OCI-LY1 (cell line): Measurements from ENCODE around the gene TDRD10.

ENCODE experiments used
- H2AFZ ChIP-seq: fragments of 200-600 bp; sonication (generic), shearing (Covaris generic); 2 replicates; pipeline ENCODE4 v1.6.0; 2014; ENCODE audit warnings: antibody characterized with exemption, mild to moderate bottlenecking, low read length
- H3F3A ChIP-seq: fragments of 200-600 bp; sonication (generic), shearing (Covaris generic); 2 replicates; pipeline ENCODE4 v1.6.0; 2014; ENCODE audit warnings: mild to moderate bottlenecking, antibody characterized with exemption, low read length, moderate library complexity; ENCODE audit not compliant: insufficient read depth
- H3K27ac ChIP-seq: fragments of 200-600 bp; sonication (generic); 2 replicates; pipeline ENCODE4 v1.5.1; 2014; ENCODE audit warnings: low read length, mixed run types, mild to moderate bottlenecking, low read depth; ENCODE audit not compliant: poor library complexity, severe bottlenecking
- H3K27me3 ChIP-seq: fragments of 200-600 bp; sonication (generic); 2 replicates; pipeline ENCODE4 v1.6.0; 2014; ENCODE audit warnings: antibody characterized with exemption, mild to moderate bottlenecking, low read length, moderate library complexity; ENCODE audit not compliant: insufficient read depth
- H3K36me3 ChIP-seq: fragments of 200-600 bp; sonication (generic); 2 replicates; pipeline ENCODE4 v1.6.1; 2014; ENCODE audit warnings: mild to moderate bottlenecking, antibody characterized with exemption, low read length, moderate library complexity, mixed read lengths; ENCODE audit not compliant: insufficient read depth
- H3K4me1 ChIP-seq: fragments of 200-600 bp; sonication (generic); 2 replicates; pipeline ENCODE4 v1.5.1; 2014; ENCODE audit warnings: mild to moderate bottlenecking, low read length, moderate library complexity; ENCODE audit not compliant: insufficient read depth, severe bottlenecking
- H3K4me2 ChIP-seq: fragments of 200-600 bp; sonication (generic), shearing (Covaris generic); 2 replicates; pipeline ENCODE4 v1.6.1; 2014; ENCODE audit warnings: low read length
- H3K4me3 ChIP-seq: fragments of 200-600 bp; sonication (generic); 2 replicates; pipeline ENCODE4 v1.5.1; 2014; ENCODE audit warnings: low read length, low read depth, mild to moderate bottlenecking, mixed read lengths; ENCODE audit not compliant: poor library complexity, severe bottlenecking
- H3K79me2 ChIP-seq: fragments of 200-600 bp; shearing (Covaris generic); 2 replicates; pipeline ENCODE4 v1.6.1; 2016; ENCODE audit warnings: mixed run types, low read length, mixed read lengths; ENCODE audit not compliant: insufficient read depth
- H3K9ac ChIP-seq: fragments of 200-600 bp; sonication (generic), shearing (Covaris generic); 2 replicates; pipeline ENCODE4 v1.6.1; 2014; ENCODE audit warnings: mild to moderate bottlenecking, low read length, mixed read lengths
- H3K9me2 ChIP-seq: fragments of 200-600 bp; sonication (generic), shearing (Covaris generic); 2 replicates; pipeline ENCODE4 v1.6.1; 2014; ENCODE audit warnings: low read depth, mild to moderate bottlenecking, low read length, mixed read lengths
- H3K9me3 ChIP-seq: fragments of 200-600 bp; shearing (Covaris generic); 2 replicates; pipeline ENCODE4 v1.6.1; 2014; ENCODE audit warnings: low read length, mixed read lengths
- H4K20me1 ChIP-seq: fragments of 200-600 bp; sonication (generic), shearing (Covaris generic); 2 replicates; pipeline ENCODE4 v1.6.0; 2016; ENCODE audit warnings: mild to moderate bottlenecking, low read length; ENCODE audit not compliant: insufficient read depth
- CTCF ChIP-seq: fragments of 200-600 bp; sonication (generic), shearing (Covaris generic); IDR thresholded peaks from 2 replicates; pipeline ENCODE4 v1.5.1; 2017; ENCODE audit warnings: mild to moderate bottlenecking, antibody characterized with exemption, low read length, moderate library complexity, mixed read lengths
- EZH2 ChIP-seq: fragments of 200-600 bp; sonication (generic), shearing (Covaris generic); IDR thresholded peaks from 2 replicates; pipeline ENCODE4 v1.8.0; 2017; ENCODE audit warnings: borderline replicate concordance, mixed run types, mild to moderate bottlenecking, antibody characterized with exemption, low read length, moderate library complexity, mixed read lengths

TDRD10 gene

GRCh38 chr1:154478639-154479038, 23.4 kb upstream of the TDRD10 start:
- Histone ChIP-seq H3K79me2 (no peaks in the 10 kb centered on the region), H3F3A (no peaks in the 10 kb centered on the region), H3K4me3 (no peak overlapping the region), H3K27me3 (no peaks in the 10 kb centered on the region), H3K9me2 (no peaks in the 10 kb centered on the region), H3K9ac (no peak overlapping the region), H2AFZ (no peak overlapping the region), H3K9me3 (no peaks in the 10 kb centered on the region), H4K20me1 (no peaks in the 10 kb centered on the region), H3K36me3 (no peaks in the 10 kb centered on the region), H3K4me1 (no peaks in the 10 kb centered on the region), H3K4me2 (no peak overlapping the region), H3K27ac (no peak overlapping the region)
- TF ChIP-seq EZH2 (no peak), CTCF (peak; percentile 33; the same call in 1 of the 2 replicates)

GRCh38 chr1:154479764-154480421, 22.1 kb upstream of the TDRD10 start:
- H4K20me1 ChIP-seq: no peaks in the 10 kb centered on the region
- H3K4me2 ChIP-seq: no peak overlapping the region
- H3K4me3 ChIP-seq: no peak overlapping the region
- no peaks in the 10 kb centered on the region for H3K9me2 ChIP-seq
- H3K27me3 ChIP-seq: no peaks in the 10 kb centered on the region
- H3K27ac ChIP-seq: no peak overlapping the region
- no peaks in the 10 kb centered on the region for H3K79me2 ChIP-seq
- no peaks in the 10 kb centered on the region for H3K4me1 ChIP-seq
- H3F3A ChIP-seq: no peaks in the 10 kb centered on the region
- TF ChIP-seq CTCF (peak; percentile 93), EZH2 (no peak)
- H3K36me3 ChIP-seq: no peaks in the 10 kb centered on the region
- H3K9me3 ChIP-seq: no peaks in the 10 kb centered on the region
- no peak overlapping the region for H3K9ac ChIP-seq
- no peak overlapping the region for H2AFZ ChIP-seq

GRCh38 chr1:154481053-154481452, 21.0 kb upstream of the TDRD10 start:
- no peak overlapping the region for H2AFZ ChIP-seq
- H3K27ac ChIP-seq: no peak overlapping the region
- H3K4me1 ChIP-seq: no peaks in the 10 kb centered on the region
- no peak for TF ChIP-seq EZH2
- TF ChIP-seq CTCF: peak; percentile 17; the same call in 1 of the 2 replicates
- H3K9me3 ChIP-seq: no peaks in the 10 kb centered on the region
- H3F3A ChIP-seq: no peaks in the 10 kb centered on the region
- H3K27me3 ChIP-seq: no peaks in the 10 kb centered on the region
- H3K9ac ChIP-seq: no peak overlapping the region
- no peaks in the 10 kb centered on the region for H3K79me2 ChIP-seq
- H3K4me3 ChIP-seq: no peak overlapping the region
- no peaks in the 10 kb centered on the region for H3K9me2 ChIP-seq
- no peaks in the 10 kb centered on the region for H4K20me1 ChIP-seq
- H3K4me2 ChIP-seq: no peak overlapping the region
- H3K36me3 ChIP-seq: no peaks in the 10 kb centered on the region
